MM.1S (cell line): ENCODE results near the gene GFM1.

ENCODE experiments used
- CTCF ChIP-seq: fragments of 300-600 bp; sonication (generic); IDR thresholded peaks from 2 replicates; pipeline ENCODE4 v1.5.1; 2016; ENCODE audit warnings: antibody characterized with exemption, low read length, mixed read lengths
- EZH2 ChIP-seq: fragments of 300-600 bp; sonication (generic); optimal IDR thresholded peaks from 2 replicates; pipeline ENCODE3; 2017; ENCODE audit warnings: low read depth, mild to moderate bottlenecking, antibody characterized with exemption, low read length, mixed read lengths
- EZH2phosphoT487 ChIP-seq: fragments of 300-600 bp; sonication (generic); IDR thresholded peaks from 2 replicates; pipeline ENCODE4 v1.6.1; 2018; ENCODE audit warnings: antibody characterized with exemption, low read length

DNA sequence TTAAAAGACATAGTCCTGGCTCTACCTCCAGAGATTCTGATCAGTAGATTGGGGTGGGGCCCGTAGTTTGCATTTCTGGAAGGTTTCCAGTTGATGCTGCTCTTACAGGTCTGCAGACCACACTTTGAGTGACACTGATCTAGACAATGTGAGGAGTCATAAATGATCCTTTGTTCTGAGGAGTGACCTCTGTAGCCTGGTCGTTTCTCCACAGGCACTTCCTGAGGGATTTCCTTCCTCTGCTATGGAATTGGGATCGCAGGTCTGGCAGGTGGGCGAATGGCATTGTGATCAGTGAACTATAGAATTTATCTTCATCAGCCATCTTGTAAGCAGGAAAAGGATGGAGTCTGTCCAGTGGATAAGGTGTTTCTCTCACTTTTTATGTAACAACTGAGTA, 5.5 kb downstream of the GFM1 start:
- TF ChIP-seq CTCF (no peak), EZH2phosphoT487 (no peak), EZH2 (no peak)
